GM18499 (cell line): ENCODE measurements around the gene SDK2.

Experiments used
- ATAC-seq: cut with Tn5 transposase; IDR thresholded peaks from one replicate; pipeline ENCODE4 v1.9.1; 2021; ENCODE audit warnings: moderate number of reproducible peaks; ENCODE audit not compliant: insufficient read depth, unreplicated experiment

The SDK2 gene

GRCh38 chr17:73436954-73437353 is 207.3 kb downstream of the SDK2 start:
- ATAC-seq, result no peak

GRCh38 chr17:73435412-73435811 is 208.8 kb downstream of the SDK2 start:
- no peak for ATAC-seq

- ATAC-seq, result no peak
Measured at GRCh38 chr17:73434154-73434553, 210.1 kb downstream of the SDK2 start.

GRCh38 chr17:73433501-73433900 is 210.7 kb downstream of the SDK2 start:
- ATAC-seq, result no peak

GRCh38 chr17:73432624-73433190 is 211.5 kb downstream of the SDK2 start:
- ATAC-seq, result no peak

- ATAC-seq, result no peak
Measured at GRCh38 chr17:73431401-73432205, 212.6 kb downstream of the SDK2 start.

GRCh38 chr17:73430848-73431247 is 213.4 kb downstream of the SDK2 start:
- ATAC-seq, result no peak

- no peak for ATAC-seq
Measured at GRCh38 chr17:73430165-73430680, 214.0 kb downstream of the SDK2 start.

GRCh38 chr17:73429440-73430164 is 214.6 kb downstream of the SDK2 start:
- no peak for ATAC-seq

- ATAC-seq, result no peak
Measured at GRCh38 chr17:73427198-73427597, 217.0 kb downstream of the SDK2 start.

GRCh38 chr17:73424571-73424970 is 219.7 kb downstream of the SDK2 start:
- ATAC-seq, result no peak

GRCh38 chr17:73423806-73424205 is 220.4 kb downstream of the SDK2 start:
- no peak for ATAC-seq

GRCh38 chr17:73423159-73423715 is 221.0 kb downstream of the SDK2 start:
- ATAC-seq, result no peak

- ATAC-seq, result no peak
Measured at GRCh38 chr17:73422121-73422520, 222.1 kb downstream of the SDK2 start.

GRCh38 chr17:73420897-73421296 is 223.3 kb downstream of the SDK2 start:
- ATAC-seq, result no peak

GRCh38 chr17:73419881-73420280 is 224.4 kb downstream of the SDK2 start:
- ATAC-seq, result no peak

- ATAC-seq, result no peak
Measured at GRCh38 chr17:73419051-73419450, 225.2 kb downstream of the SDK2 start.

GRCh38 chr17:73415782-73416181 is 228.5 kb downstream of the SDK2 start:
- ATAC-seq, result no peak

- no peak for ATAC-seq
Measured at GRCh38 chr17:73414171-73414955, 229.9 kb downstream of the SDK2 start.

GRCh38 chr17:73412914-73413313 is 231.3 kb downstream of the SDK2 start:
- ATAC-seq, result no peak
